Stimulated activated CD4-positive, alpha-beta T cell treated with anti-CD3 and anti-CD28 coated beads, Interleukin-15, amount 100 ng/mL, for 24 hours (primary cell): ENCODE measurements around the gene C3orf49.

Source experiments
- DNase-seq: peaks from one replicate; pipeline ENCODE4 v3.0.0-alpha.2; 2020

C3orf49 gene

GRCh38 chr3:63892773-63893352 is 73.8 kb downstream of the C3orf49 start:
- no peak for DNase-seq

- no peak for DNase-seq
These were observed 76.5 kb downstream of the C3orf49 start for GRCh38 chr3:63895422-63896189.

- no peak for DNase-seq
These were observed 77.4 kb downstream of the C3orf49 start for GRCh38 chr3:63896332-63897030.
